Hepatic stellate cell (primary cell): Measurements from ENCODE around the gene PTPRD.

Experiments used
- DNase-seq: peaks from one replicate; pipeline ENCODE4 v3.0.0; 2011; ENCODE audit warnings: low spot score

PTPRD gene

GRCh38 chr9:9892217-9892616 lies 720.6 kb downstream of the PTPRD start:
- DNase-seq = no peak

- DNase-seq = no peak
Measured at GRCh38 chr9:9881692-9882091, 731.1 kb downstream of the PTPRD start.

GRCh38 chr9:9874270-9874669 lies 738.5 kb downstream of the PTPRD start:
- DNase-seq = no peak

- no peak for DNase-seq
Measured at GRCh38 chr9:9862235-9862810, 750.5 kb downstream of the PTPRD start.

- no peak for DNase-seq
Measured at GRCh38 chr9:9855177-9856078, 757.4 kb downstream of the PTPRD start.

- no peak for DNase-seq
Measured at GRCh38 chr9:9847750-9848149, 765.1 kb downstream of the PTPRD start.

GRCh38 chr9:9846557-9846956 lies 766.2 kb downstream of the PTPRD start:
- DNase-seq = no peak

GRCh38 chr9:9820436-9820835 lies 792.4 kb downstream of the PTPRD start:
- DNase-seq = no peak

GRCh38 chr9:9819886-9820285 lies 792.9 kb downstream of the PTPRD start:
- no peak for DNase-seq

GRCh38 chr9:9817176-9817575 lies 795.6 kb downstream of the PTPRD start:
- DNase-seq = no peak

GRCh38 chr9:9804109-9804508 lies 808.7 kb downstream of the PTPRD start:
- no peak for DNase-seq

- no peak for DNase-seq
Measured at GRCh38 chr9:9799287-9799686, 813.5 kb downstream of the PTPRD start.

- DNase-seq = no peak
Measured at GRCh38 chr9:9792144-9792857, 820.5 kb downstream of the PTPRD start.

GRCh38 chr9:9791611-9792010 lies 821.2 kb downstream of the PTPRD start:
- DNase-seq = no peak

GRCh38 chr9:9790216-9790872 lies 822.5 kb downstream of the PTPRD start:
- DNase-seq = no peak

- no peak for DNase-seq
Measured at GRCh38 chr9:9783711-9784110, 829.1 kb downstream of the PTPRD start.

GRCh38 chr9:9783211-9783610 lies 829.6 kb downstream of the PTPRD start:
- no peak for DNase-seq

- DNase-seq = no peak
Measured at GRCh38 chr9:9778293-9778692, 834.5 kb downstream of the PTPRD start.

- DNase-seq = no peak
Measured at GRCh38 chr9:9774471-9774870, 838.3 kb downstream of the PTPRD start.

GRCh38 chr9:9771314-9771713 lies 841.5 kb downstream of the PTPRD start:
- DNase-seq = no peak

GRCh38 chr9:9764821-9765220 lies 848.0 kb downstream of the PTPRD start:
- DNase-seq = no peak

- DNase-seq = no peak
Measured at GRCh38 chr9:9754186-9754585, 858.6 kb downstream of the PTPRD start.

- no peak for DNase-seq
Measured at GRCh38 chr9:9753266-9753665, 859.5 kb downstream of the PTPRD start.
